ENCODE results near the gene EEFSEC. TPM values are rescaled to one million over a fixed set of nuclear protein-coding genes. Genes with fewer than 3 reads are reported as not detected.

EEFSEC gene
- total RNA-seq, 1 donor from 2014 or later, result 13.6 TPM

- DNase-seq (ENCODE audit: low spot score), result no peak
Measured at GRCh38 chr3:128422762-128423524, 269.7 kb downstream of the EEFSEC start.

DNA sequence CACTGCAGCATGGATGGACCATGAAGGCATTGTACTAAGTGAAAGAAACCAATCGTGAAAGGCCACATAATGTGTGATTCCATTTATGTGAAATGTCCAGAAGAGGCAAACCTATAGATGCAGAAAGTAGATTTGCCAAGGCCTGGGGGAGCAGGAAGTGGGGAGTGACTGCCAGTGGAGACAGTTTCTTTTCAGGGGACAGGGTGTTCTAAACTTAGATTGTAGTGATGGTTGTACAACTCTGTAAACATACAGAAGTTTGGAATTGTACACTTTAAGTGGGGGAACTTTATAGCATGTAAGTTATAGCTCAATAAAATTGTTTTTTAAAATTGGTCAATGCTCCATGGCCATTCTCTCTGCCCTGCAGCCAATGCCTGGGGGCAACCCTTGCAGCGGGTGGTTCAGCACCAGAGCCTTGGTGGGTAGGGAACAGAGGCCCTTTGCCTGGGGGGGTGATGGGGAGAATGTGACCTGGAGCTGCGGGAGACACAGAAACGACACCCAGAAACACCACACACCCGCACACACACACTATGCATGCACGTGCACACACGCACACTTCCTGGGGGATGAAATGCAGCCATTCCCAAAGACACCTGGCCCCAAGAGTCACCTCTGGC is 270.4 kb downstream of the EEFSEC start:
- DNase-seq (ENCODE audit: low spot score), result no peak

GRCh38 chr3:128424508-128425069 is 271.3 kb downstream of the EEFSEC start:
- no peak for DNase-seq (ENCODE audit: low spot score)

DNA sequence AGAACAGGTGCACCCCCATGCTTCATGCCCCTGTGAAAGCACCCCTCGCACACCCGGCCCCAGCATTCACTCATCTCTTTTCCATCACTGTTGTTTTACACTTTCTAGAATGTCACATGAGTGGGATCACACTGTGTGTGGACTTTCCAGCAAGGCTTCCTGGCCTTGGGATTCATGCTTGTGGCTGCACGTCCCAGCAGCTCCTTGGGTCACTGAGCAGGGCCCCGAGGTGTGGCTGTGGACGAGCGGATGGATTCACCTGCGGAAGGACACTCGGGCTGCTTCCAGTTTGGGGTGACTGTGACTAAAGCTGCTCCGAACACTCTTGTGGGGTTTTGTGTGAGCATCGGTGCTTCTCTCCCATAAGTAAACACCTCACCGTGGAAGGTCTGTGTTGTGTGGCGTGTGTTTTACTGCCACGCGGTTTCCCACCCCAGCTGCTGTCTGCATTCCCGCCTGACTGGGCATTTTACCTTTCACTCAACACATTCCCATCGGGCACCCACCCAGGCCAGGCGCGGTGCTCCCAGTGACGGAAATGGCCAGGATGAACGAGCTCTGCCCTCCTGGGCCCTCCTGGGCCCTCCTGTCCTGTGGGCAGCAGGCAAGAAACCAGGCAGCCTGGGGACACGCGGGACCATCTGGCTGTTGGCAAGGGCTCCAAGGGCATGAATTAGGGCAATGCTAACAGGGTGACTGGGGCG is 272.0 kb downstream of the EEFSEC start:
- no peak for DNase-seq (ENCODE audit: low spot score)

DNA sequence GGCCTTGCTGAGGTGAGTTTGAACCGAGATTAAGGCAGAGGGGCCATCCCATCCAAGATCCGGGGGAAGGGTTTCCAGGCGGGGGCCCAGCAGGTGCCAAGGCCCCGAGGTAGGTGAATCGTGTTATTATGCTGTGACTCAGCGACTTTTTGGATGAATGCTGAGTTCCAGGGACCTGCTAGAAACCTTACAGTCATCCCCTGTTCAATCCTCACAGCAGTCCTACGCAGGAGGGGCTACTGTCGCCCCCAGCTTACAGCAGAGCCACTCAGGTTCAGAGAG is 272.5 kb downstream of the EEFSEC start:
- DNase-seq (ENCODE audit: low spot score), result no peak

GRCh38 chr3:128426128-128426921 is 273.0 kb downstream of the EEFSEC start:
- no peak for DNase-seq (ENCODE audit: low spot score)

GRCh38 chr3:128427175-128427857 is 274.0 kb downstream of the EEFSEC start:
- DNase-seq (ENCODE audit: low spot score), result no peak

- no peak for DNase-seq (ENCODE audit: low spot score)
Measured at GRCh38 chr3:128427872-128428822, 274.9 kb downstream of the EEFSEC start.

- no peak for DNase-seq (ENCODE audit: low spot score)
Measured at GRCh38 chr3:128429275-128429674, 276.0 kb downstream of the EEFSEC start.

DNA sequence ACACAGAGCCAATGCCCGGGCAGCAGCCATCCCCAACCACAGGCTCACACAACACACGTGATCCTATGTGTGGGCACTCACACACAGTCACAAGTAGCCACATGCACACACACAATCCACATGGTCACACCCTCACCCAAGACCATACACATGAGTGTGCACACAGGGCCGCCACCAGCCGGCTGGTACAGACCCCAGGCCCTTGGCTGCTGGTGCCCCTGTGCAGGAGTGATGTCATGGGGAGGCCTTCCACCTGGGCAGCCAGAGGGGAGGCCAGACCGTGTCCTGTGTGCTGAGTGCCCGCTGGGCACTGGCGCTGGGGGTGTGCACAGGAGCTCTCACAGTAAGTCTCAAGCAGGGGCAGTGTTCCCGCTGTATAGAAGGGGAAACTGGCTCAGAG is 276.5 kb downstream of the EEFSEC start:
- no peak for DNase-seq (ENCODE audit: low spot score)

DNA sequence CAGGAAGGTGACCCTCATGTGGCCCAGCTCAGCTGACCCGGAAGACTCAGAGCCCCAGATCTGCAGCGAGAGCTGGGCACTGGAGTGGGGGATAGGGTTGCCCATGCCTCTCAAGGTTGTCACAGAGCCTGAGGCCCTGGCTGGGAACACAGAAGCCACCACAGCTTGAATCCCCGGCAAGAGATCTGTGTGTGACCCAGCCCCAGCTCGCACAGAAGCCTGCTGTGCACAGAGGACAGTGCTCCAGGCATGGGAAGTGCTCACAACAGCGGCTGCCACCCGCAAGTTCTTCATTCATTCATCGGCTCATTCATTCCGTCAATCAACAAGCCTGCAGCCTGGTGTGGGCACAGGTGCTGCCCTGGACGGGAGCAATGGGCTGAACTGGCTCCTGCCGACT is 277.0 kb downstream of the EEFSEC start:
- no peak for DNase-seq (ENCODE audit: low spot score)

DNA sequence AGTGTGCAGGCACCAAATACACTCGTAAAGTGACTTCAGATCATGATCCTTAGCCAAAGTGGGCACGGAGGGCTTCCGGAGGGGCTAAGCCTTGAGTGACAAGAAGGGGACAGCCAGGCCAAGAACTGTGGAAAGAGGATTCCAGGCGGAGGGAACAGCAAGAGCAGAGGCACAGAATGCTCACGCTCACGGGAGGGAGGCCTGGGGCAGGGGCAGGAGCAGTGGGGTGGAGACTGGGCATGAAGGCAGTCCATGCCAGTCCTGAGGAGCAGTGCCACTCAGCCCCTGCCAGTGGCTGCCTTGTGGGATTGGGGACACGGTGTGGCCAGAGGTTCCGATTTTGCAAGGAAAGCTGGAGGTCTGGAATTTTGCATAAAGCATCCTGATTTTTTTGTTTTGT is 277.4 kb downstream of the EEFSEC start:
- DNase-seq (ENCODE audit: low spot score), result no peak

GRCh38 chr3:128431803-128432300 is 278.6 kb downstream of the EEFSEC start:
- no peak for DNase-seq (ENCODE audit: low spot score)

GRCh38 chr3:128432301-128432970 is 279.2 kb downstream of the EEFSEC start:
- DNase-seq (ENCODE audit: low spot score), result no peak

GRCh38 chr3:128432971-128433836 is 279.9 kb downstream of the EEFSEC start:
- DNase-seq (ENCODE audit: low spot score), result no peak

DNA sequence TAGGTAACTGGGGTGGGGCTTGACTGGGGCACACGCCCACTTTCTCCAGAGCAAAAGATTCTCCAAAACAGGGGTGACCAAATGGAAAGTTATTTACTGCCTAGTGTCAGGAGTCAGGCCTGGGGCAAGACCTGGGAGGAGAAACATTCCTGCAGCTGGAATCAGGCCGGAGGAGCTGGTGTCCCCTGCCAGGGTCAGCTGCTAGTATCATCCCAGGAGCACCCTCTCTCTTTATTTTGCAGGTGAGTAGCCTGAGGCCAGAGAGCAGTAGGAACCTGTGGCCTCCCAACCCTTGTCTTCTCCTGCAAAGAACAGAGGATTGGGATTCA is 280.5 kb downstream of the EEFSEC start:
- no peak for DNase-seq (ENCODE audit: low spot score)

DNA sequence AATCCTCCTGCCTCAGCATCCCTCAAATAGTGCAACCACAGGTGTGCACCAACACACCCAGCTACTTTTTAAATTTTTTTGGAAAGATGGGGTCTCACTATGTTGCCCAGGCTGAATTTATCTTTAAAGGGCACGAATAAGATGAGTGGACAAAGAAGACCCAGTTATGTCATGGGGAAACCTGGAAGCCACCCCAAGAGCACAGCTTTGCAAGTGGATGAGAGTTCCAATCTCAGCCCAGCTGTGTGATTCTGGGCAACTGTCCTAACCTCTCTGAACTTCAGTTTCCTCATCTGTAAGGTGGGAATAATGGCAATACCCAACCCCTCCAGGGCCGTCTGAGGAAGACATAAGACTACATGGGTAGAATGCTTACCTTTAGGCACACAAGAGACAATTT is 281.2 kb downstream of the EEFSEC start:
- DNase-seq (ENCODE audit: low spot score), result no peak

DNA sequence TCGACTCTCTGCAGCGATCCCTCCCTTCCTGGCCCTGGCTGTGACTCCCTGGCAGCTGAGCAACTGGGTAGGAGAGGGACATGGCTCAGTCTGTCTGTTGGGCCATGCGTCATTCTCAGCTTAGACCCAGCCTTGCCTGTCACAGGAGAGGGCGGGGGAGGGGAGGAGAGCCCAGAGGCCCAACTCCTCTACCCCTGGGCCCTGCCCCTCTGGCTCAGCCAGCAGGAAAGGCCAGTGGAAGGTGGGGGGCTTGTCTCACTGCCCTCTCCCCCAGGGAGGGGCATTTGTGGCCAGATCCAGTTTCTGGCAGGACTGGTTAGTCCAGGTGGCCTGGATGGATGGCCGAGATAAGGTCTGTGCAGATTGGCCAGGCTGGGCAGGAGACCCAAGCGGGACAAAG is 281.8 kb downstream of the EEFSEC start:
- no peak for DNase-seq (ENCODE audit: low spot score)

Measured in mesenteric fat pad (tissue), 1 donor.